SK-N-SH (cell line): ENCODE measurements around the gene PSMD1. TPM values are rescaled to one million over a fixed set of nuclear protein-coding genes. Genes with fewer than 3 reads are reported as not detected.
A peak's percentile ranks its signal among the peaks of the same experiment; 100 is the strongest.

Experiments used
- CTCF ChIA-PET: fragments of 300-600, 350-600 bp; formaldehyde crosslinking; extraction: SDS; loops from one replicate; lab custom pipeline; 2021; lab: Yijun Ruan, JAX
- POLR2A ChIA-PET: fragments of 350-600 bp; sonication (Branson Sonifier 250); formaldehyde crosslinking; extraction: SDS; loops from one replicate; lab custom pipeline; 2020; ENCODE audit warnings: antibody characterized with exemption, inconsistent platforms; lab: Yijun Ruan, JAX
- DNase-seq: peaks from one replicate; pipeline ENCODE4 v3.0.0; 2012
- H2AFZ ChIP-seq: fragments of 200-600 bp; sonication (generic); 2 replicates; pipeline ENCODE4 v1.8.1; 2016; ENCODE audit warnings: antibody characterized with exemption, mild to moderate bottlenecking, low read depth
- H3F3A ChIP-seq: fragments of 200-600 bp; sonication (generic); replicated peaks from 2 replicates; pipeline ENCODE3; 2016; ENCODE audit warnings: antibody characterized with exemption, mild to moderate bottlenecking; ENCODE audit not compliant: insufficient read depth
- H3K27ac ChIP-seq, 2 experiments: fragments of 200-500 bp in 1 of 2; fragments of 200-600 bp in 1 of 2; sonication (Bioruptor generic) in 1 of 2; sonication (generic), shearing (Covaris generic) in 1 of 2; 2 replicates each; pipeline versions ENCODE4 v1.5.1 to v1.6.1; 2014 to 2016; ENCODE audit warnings: low read depth in 2 of 2, inconsistent platforms in 1 of 2, low read length in 1 of 2, mild to moderate bottlenecking in 1 of 2, mixed read lengths in 1 of 2
- H3K27me3 ChIP-seq: fragments of 200-600 bp; sonication (generic), shearing (Covaris generic); 2 replicates; pipeline ENCODE4 v1.6.1; 2016; ENCODE audit warnings: mixed run types; ENCODE audit not compliant: insufficient read depth
- H3K36me3 ChIP-seq, 2 experiments: fragments of 200-500 bp in 1 of 2; fragments of 200-600 bp in 1 of 2; sonication (Bioruptor generic) in 1 of 2; sonication (generic) in 1 of 2; replicated peaks in 1 of 2; 2 replicates each; pipeline versions ENCODE3 to v1.5.1; 2014 to 2016; ENCODE audit warnings: low read length in 1 of 2, mild to moderate bottlenecking in 1 of 2; ENCODE audit not compliant: insufficient read depth in 2 of 2, control insufficient read depth in 1 of 2
- H3K4me1 ChIP-seq, 2 experiments: fragments of 200-500 bp in 1 of 2; fragments of 200-600 bp in 1 of 2; sonication (Bioruptor generic) in 1 of 2; sonication (generic), shearing (Covaris generic) in 1 of 2; 2 replicates each; pipeline versions ENCODE4 v1.5.1 to v1.6.1; 2014 to 2016; ENCODE audit warnings: low read depth in 1 of 2, low read length in 1 of 2, mixed run types in 1 of 2; ENCODE audit not compliant: insufficient read depth in 2 of 2, control insufficient read depth in 1 of 2
- H3K4me2 ChIP-seq: fragments of 200-600 bp; sonication (generic), shearing (Covaris generic); 2 replicates; pipeline ENCODE4 v1.6.1; 2017; ENCODE audit warnings: mixed run types
- H3K4me3 ChIP-seq, 2 experiments: fragments of 200-500 bp in 1 of 2; fragments of 200-600 bp in 1 of 2; sonication (Bioruptor generic) in 1 of 2; sonication (generic), shearing (Covaris generic) in 1 of 2; 2 replicates each; pipeline versions ENCODE4 v1.5.1 to v1.8.1; 2014 to 2016; ENCODE audit warnings: low read depth in 2 of 2, inconsistent platforms in 1 of 2, low read length in 1 of 2, mild to moderate bottlenecking in 1 of 2, mixed read lengths in 1 of 2, moderate library complexity in 1 of 2
- H3K79me2 ChIP-seq: fragments of 200-600 bp; sonication (generic); 2 replicates; pipeline ENCODE4 v1.8.1; 2017; ENCODE audit warnings: mild to moderate bottlenecking; ENCODE audit not compliant: insufficient read depth
- H3K9ac ChIP-seq: fragments of 200-600 bp; sonication (generic); 2 replicates; pipeline ENCODE4 v1.6.1; 2017; ENCODE audit warnings: mixed run types
- H3K9me2 ChIP-seq: fragments of 200-600 bp; sonication (generic); 2 replicates; pipeline ENCODE4 v1.6.1; 2017; ENCODE audit warnings: mixed run types
- H3K9me3 ChIP-seq: fragments of 200-600 bp; sonication (generic); 2 replicates; pipeline ENCODE4 v1.6.1; 2017; ENCODE audit warnings: mixed run types, mild to moderate bottlenecking, moderate library complexity
- H4K20me1 ChIP-seq: fragments of 200-600 bp; sonication (generic); 2 replicates; pipeline ENCODE4 v1.6.1; 2017; ENCODE audit warnings: mild to moderate bottlenecking, mixed run types; ENCODE audit not compliant: insufficient read depth
- ELF1 ChIP-seq: IDR thresholded peaks from 2 replicates; pipeline ENCODE4 v1.4.0; 2012
- EP300 ChIP-seq, 2 experiments: IDR thresholded peaks; 2 replicates each; pipeline versions ENCODE4 v1.4.0 to v1.6.1; 2012; ENCODE audit warnings: borderline replicate concordance in 1 of 2, low read depth in 1 of 2, low read length in 1 of 2
- FOSL2 ChIP-seq: IDR thresholded peaks from 2 replicates; pipeline ENCODE4 v1.4.0; 2012; ENCODE audit warnings: low read depth, mild to moderate bottlenecking, moderate library complexity, borderline replicate concordance
- FOXJ3 ChIP-seq: sonication (generic); formaldehyde crosslinking; IDR thresholded peaks from 2 replicates; pipeline ENCODE4 v1.5.1; 2020; ENCODE audit warnings: mild to moderate bottlenecking, missing genetic modification reagents
- FOXM1 ChIP-seq: IDR thresholded peaks from 2 replicates; pipeline ENCODE4 v1.4.0; 2012; ENCODE audit warnings: low read depth, mild to moderate bottlenecking
- GABPA ChIP-seq: IDR thresholded peaks from 2 replicates; pipeline ENCODE4 v1.4.0; 2012; ENCODE audit warnings: low read depth, mild to moderate bottlenecking
- GATA2 ChIP-seq: sonication (generic); formaldehyde crosslinking; IDR thresholded peaks from 2 replicates; pipeline ENCODE4 v1.5.0; 2020; ENCODE audit warnings: mild to moderate bottlenecking, missing genetic modification reagents
- JUND ChIP-seq: IDR thresholded peaks from 2 replicates; pipeline ENCODE4 v1.4.0; 2012
- MXI1 ChIP-seq: IDR thresholded peaks from 2 replicates; pipeline ENCODE4 v1.6.1; 2012; ENCODE audit warnings: mild to moderate bottlenecking, low read depth, low read length, improper control_type of control experiment
- NFIC ChIP-seq: IDR thresholded peaks from 2 replicates; pipeline ENCODE4 v1.4.0; 2012; ENCODE audit warnings: borderline replicate concordance
- POLR2AphosphoS5 ChIP-seq: IDR thresholded peaks from 2 replicates; pipeline ENCODE4 v1.6.1; 2012; ENCODE audit warnings: low read depth, low read length
- RFX5 ChIP-seq: IDR thresholded peaks from 2 replicates; pipeline ENCODE4 v1.6.1; 2012; ENCODE audit warnings: mild to moderate bottlenecking, improper control_type of control experiment, low read length
- RXRA ChIP-seq: IDR thresholded peaks from 2 replicates; pipeline ENCODE4 v1.4.0; 2012; ENCODE audit warnings: low read depth, mild to moderate bottlenecking, borderline replicate concordance
- SIN3A ChIP-seq: IDR thresholded peaks from 2 replicates; pipeline ENCODE4 v1.6.1; 2012; ENCODE audit warnings: low read depth, mild to moderate bottlenecking, low read length, moderate library complexity, borderline replicate concordance
- TAF1 ChIP-seq: IDR thresholded peaks from 2 replicates; pipeline ENCODE4 v1.6.1; 2012; ENCODE audit warnings: low read depth, mild to moderate bottlenecking, low read length, moderate library complexity, borderline replicate concordance
- TEAD4 ChIP-seq: IDR thresholded peaks from 2 replicates; pipeline ENCODE4 v1.4.0; 2012; ENCODE audit warnings: mild to moderate bottlenecking, borderline replicate concordance; ENCODE audit not compliant: insufficient read depth
- USF1 ChIP-seq: IDR thresholded peaks from 2 replicates; pipeline ENCODE4 v1.4.0; 2012; ENCODE audit warnings: low read depth, borderline replicate concordance
- USF2 ChIP-seq: fragments of 150-350 bp; IDR thresholded peaks from 2 replicates; pipeline ENCODE4 v1.6.1; 2017; ENCODE audit warnings: antibody characterized with exemption, low read length, low read depth, borderline replicate concordance
- YY1 ChIP-seq: IDR thresholded peaks from 2 replicates; pipeline ENCODE4 v1.4.0; 2012; ENCODE audit warnings: low read depth, mild to moderate bottlenecking
- WGBS: methylation state at CpG from one replicate; pipeline ENCODE4 v1.1.6; 2017; ENCODE audit warnings: low lambda C conversion rate; 5-methylcytosine and 5-hydroxymethylcytosine counted together
- polyA plus RNA-seq, 3 experiments: library from polyadenylated mRNA; depleted of rRNA; stranded (reverse); fragments of >200 nt; gene quantifications; 2 replicates each; pipeline ENCODE4 v1.2.3, GENCODE V29; 2012
- TF ChIP-seq, protein P1 (sequence below): IDR thresholded peaks from 2 replicates; pipeline ENCODE4 v1.6.1; 2012; ENCODE audit warnings: mild to moderate bottlenecking, low read depth, low read length, moderate library complexity
- TF ChIP-seq, protein P2 (sequence below): fragments of 150-350 bp; IDR thresholded peaks from 2 replicates; pipeline ENCODE4 v1.6.1; 2016; ENCODE audit warnings: mild to moderate bottlenecking, low read depth, low read length

PSMD1 gene
- polyA plus RNA-seq, 1 of the 3 experiments (the other 2 are of a cell fraction): 92.3 TPM

- Histone ChIP-seq H3K9me2 (no peaks in the 10 kb centered on the region), H3K27me3 (no peaks in the 10 kb centered on the region), H3K36me3 (no peaks in the 10 kb centered on the region), H3K9ac (peak within 1 kb of the TSS; percentile 72), H4K20me1 (no peaks in the 10 kb centered on the region), H3K9me3 (no peaks in the 10 kb centered on the region), H3F3A (peaks cover 4% of the 10 kb centered on the region), H2AFZ (peak within 1 kb of the TSS; percentile 93), H3K4me1 (peaks cover 10 to 17% of the 10 kb centered on the region in 2 experiments; a peak in 2 of 4 replicates), H3K4me3 (peak within 1 kb of the TSS; percentile 77 to 83), H3K27ac (peak within 1 kb of the TSS; percentile 76 to 90), H3K79me2 (peaks cover 39% of the 10 kb centered on the region), H3K4me2 (peak within 1 kb of the TSS; percentile 69)
- peak; percentile 99 for DNase-seq
- CTCF ChIA-PET: interaction anchor here (0.6 to 9.8 kb wide), 8 partner anchors 9 to 253 kb away, joined by 3 to 162 read pairs (median 4); no protein-coding TSS in a partner anchor
- TF ChIP-seq SIN3A (peak; percentile 58; the same call in 1 of the 2 replicates), EP300 (IDR thresholded peaks at IDR 0.05; ENCODE audit: borderline replicate concordance in 1 of 2, low read depth in 1 of 2, low read length in 1 of 2) (peak in 1 of 2 experiments; percentile 14; a peak in 1 of 4 replicates), ELF1 (peak; percentile 72), NFIC (no peak), POLR2AphosphoS5 (peak; percentile 90), GATA2 (CRISPR knock-in tag) (no peak), FOXM1 (no peak), YY1 (peak; percentile 26; the same call in 1 of the 2 replicates), RFX5 (no peak), RXRA (no peak), MXI1 (peak; percentile 93), USF1 (peak; percentile 98), FOSL2 (no peak), GABPA (peak; percentile 70), FOXJ3 (CRISPR knock-in tag) (no peak), TEAD4 (no peak), USF2 (peak; percentile 92), JUND (no peak), TAF1 (peak; percentile 60)
- TF ChIP-seq, protein P1, sequence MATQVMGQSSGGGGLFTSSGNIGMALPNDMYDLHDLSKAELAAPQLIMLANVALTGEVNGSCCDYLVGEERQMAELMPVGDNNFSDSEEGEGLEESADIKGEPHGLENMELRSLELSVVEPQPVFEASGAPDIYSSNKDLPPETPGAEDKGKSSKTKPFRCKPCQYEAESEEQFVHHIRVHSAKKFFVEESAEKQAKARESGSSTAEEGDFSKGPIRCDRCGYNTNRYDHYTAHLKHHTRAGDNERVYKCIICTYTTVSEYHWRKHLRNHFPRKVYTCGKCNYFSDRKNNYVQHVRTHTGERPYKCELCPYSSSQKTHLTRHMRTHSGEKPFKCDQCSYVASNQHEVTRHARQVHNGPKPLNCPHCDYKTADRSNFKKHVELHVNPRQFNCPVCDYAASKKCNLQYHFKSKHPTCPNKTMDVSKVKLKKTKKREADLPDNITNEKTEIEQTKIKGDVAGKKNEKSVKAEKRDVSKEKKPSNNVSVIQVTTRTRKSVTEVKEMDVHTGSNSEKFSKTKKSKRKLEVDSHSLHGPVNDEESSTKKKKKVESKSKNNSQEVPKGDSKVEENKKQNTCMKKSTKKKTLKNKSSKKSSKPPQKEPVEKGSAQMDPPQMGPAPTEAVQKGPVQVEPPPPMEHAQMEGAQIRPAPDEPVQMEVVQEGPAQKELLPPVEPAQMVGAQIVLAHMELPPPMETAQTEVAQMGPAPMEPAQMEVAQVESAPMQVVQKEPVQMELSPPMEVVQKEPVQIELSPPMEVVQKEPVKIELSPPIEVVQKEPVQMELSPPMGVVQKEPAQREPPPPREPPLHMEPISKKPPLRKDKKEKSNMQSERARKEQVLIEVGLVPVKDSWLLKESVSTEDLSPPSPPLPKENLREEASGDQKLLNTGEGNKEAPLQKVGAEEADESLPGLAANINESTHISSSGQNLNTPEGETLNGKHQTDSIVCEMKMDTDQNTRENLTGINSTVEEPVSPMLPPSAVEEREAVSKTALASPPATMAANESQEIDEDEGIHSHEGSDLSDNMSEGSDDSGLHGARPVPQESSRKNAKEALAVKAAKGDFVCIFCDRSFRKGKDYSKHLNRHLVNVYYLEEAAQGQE: no peak
- TF ChIP-seq, protein P2, sequence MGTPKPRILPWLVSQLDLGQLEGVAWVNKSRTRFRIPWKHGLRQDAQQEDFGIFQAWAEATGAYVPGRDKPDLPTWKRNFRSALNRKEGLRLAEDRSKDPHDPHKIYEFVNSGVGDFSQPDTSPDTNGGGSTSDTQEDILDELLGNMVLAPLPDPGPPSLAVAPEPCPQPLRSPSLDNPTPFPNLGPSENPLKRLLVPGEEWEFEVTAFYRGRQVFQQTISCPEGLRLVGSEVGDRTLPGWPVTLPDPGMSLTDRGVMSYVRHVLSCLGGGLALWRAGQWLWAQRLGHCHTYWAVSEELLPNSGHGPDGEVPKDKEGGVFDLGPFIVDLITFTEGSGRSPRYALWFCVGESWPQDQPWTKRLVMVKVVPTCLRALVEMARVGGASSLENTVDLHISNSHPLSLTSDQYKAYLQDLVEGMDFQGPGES: no peak
- POLR2A ChIA-PET: interaction anchor here (0.6 to 1.2 kb wide), 2 partner anchors 73 to 265 kb away, joined by 3 read pairs; partner anchors contain the start of gene HTR2B
- WGBS: under 1% methylated on average over 17 of the region's 83 CpGs
Observed at GRCh38 chr2:231198291-231199173, 141.9 kb downstream of the PSMD1 start, which contains the start of gene ARMC9. TSS of gene ARMC9 (plus strand) at chr2:231198631. CDS start at chr2:231206239, 7,608 bp downstream.
